ENCODE measurements around the gene DNER. TPM values are rescaled to one million over a fixed set of nuclear protein-coding genes. Genes with fewer than 3 reads are reported as not detected.

Gene DNER
- polyA plus RNA-seq, 3 donors: 0.12 to 0.20 (median 0.16) TPM

GRCh38 chr2:229610872-229611271, 103.5 kb downstream of the DNER start:
- H3K79me2 ChIP-seq (ENCODE audit: insufficient read depth, low read length): no peaks in the 10 kb centered on the region
- H3K4me1 Mint-ChIP-seq: no peaks in the 10 kb centered on the region
- no peak overlapping the region for H3K27ac ChIP-seq (ENCODE audit: low read depth in 1 of 2, low read length in 2 of 2)
- no peak overlapping the region for H2AFZ ChIP-seq (ENCODE audit: insufficient read depth, low read depth, low read length, poor library complexity, severe bottlenecking)
- no peak for DNase-seq
- H3K4me3 ChIP-seq (replicated peaks in 1 of 3; ENCODE audit: low read depth in 2 of 3, low read length in 3 of 3): no peak overlapping the region
- TF ChIP-seq, protein P1, sequence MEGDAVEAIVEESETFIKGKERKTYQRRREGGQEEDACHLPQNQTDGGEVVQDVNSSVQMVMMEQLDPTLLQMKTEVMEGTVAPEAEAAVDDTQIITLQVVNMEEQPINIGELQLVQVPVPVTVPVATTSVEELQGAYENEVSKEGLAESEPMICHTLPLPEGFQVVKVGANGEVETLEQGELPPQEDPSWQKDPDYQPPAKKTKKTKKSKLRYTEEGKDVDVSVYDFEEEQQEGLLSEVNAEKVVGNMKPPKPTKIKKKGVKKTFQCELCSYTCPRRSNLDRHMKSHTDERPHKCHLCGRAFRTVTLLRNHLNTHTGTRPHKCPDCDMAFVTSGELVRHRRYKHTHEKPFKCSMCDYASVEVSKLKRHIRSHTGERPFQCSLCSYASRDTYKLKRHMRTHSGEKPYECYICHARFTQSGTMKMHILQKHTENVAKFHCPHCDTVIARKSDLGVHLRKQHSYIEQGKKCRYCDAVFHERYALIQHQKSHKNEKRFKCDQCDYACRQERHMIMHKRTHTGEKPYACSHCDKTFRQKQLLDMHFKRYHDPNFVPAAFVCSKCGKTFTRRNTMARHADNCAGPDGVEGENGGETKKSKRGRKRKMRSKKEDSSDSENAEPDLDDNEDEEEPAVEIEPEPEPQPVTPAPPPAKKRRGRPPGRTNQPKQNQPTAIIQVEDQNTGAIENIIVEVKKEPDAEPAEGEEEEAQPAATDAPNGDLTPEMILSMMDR (IDR thresholded peaks at IDR 0.05): no peak
- peaks cover 0 to 5% (median 3%) of the 10 kb centered on the region in 7 donors for H3K9me3 Mint-ChIP-seq
- peaks cover 0 to 3% (median 0%) of the 10 kb centered on the region in 3 donors for H3K27me3 Mint-ChIP-seq (ENCODE audit: low read depth in 3 of 3)
- no peaks in the 10 kb centered on the region for H3K9me3 ChIP-seq (replicated peaks in 1 of 2; ENCODE audit: control insufficient read depth in 1 of 2, insufficient read depth in 1 of 2, low read length in 2 of 2)
- no peak overlapping the region for H3K9ac ChIP-seq (ENCODE audit: insufficient read depth, low read length, poor library complexity, severe bottlenecking)
- no peaks in the 10 kb centered on the region for H4K20me1 ChIP-seq (ENCODE audit: insufficient read depth, low read length)
- H3K27ac Mint-ChIP-seq: no peak overlapping the region
- no peak overlapping the region for H3K4me2 ChIP-seq (replicated peaks; ENCODE audit: extremely low read depth, low read length, poor library complexity, severe bottlenecking)
- no peaks in the 10 kb centered on the region for H3K36me3 Mint-ChIP-seq
- no peaks in the 10 kb centered on the region for H3K4me1 ChIP-seq (ENCODE audit: control insufficient read depth in 1 of 2, insufficient read depth in 2 of 2, low read length in 2 of 2)
- H3K27me3 ChIP-seq (ENCODE audit: control insufficient read depth in 2 of 2, insufficient read depth in 2 of 2, low read length in 2 of 2): no peaks in the 10 kb centered on the region
- H3K4me3 Mint-ChIP-seq: no peak overlapping the region
- intact Hi-C loops (cut with micrococcal nuclease): no loop called here
- H3K36me3 ChIP-seq (replicated peaks in 1 of 2; ENCODE audit: control insufficient read depth in 1 of 2, insufficient read depth in 2 of 2, low read length in 2 of 2): no peaks in the 10 kb centered on the region
- no CpG with 5 or more reads among the region's 2 CpGs for WGBS (ENCODE audit: insufficient coverage)

GRCh38 chr2:229610333-229610732, 104.0 kb downstream of the DNER start:
- no peak overlapping the region for H3K27ac ChIP-seq (ENCODE audit: low read depth in 1 of 2, low read length in 2 of 2)
- no peaks in the 10 kb centered on the region for H4K20me1 ChIP-seq (ENCODE audit: insufficient read depth, low read length)
- H3K27me3 ChIP-seq (ENCODE audit: control insufficient read depth in 2 of 2, insufficient read depth in 2 of 2, low read length in 2 of 2): no peaks in the 10 kb centered on the region
- no peak overlapping the region for H2AFZ ChIP-seq (ENCODE audit: insufficient read depth, low read depth, low read length, poor library complexity, severe bottlenecking)
- Mint-ChIP-seq H3K27me3 (ENCODE audit: low read depth in 3 of 3) (peaks cover 0 to 3% (median 0%) of the 10 kb centered on the region in 3 donors), H3K4me3 (no peak overlapping the region), H3K4me1 (no peaks in the 10 kb centered on the region), H3K9me3 (peaks cover 0 to 5% (median under 1%) of the 10 kb centered on the region in 7 donors), H3K36me3 (no peaks in the 10 kb centered on the region), H3K27ac (no peak overlapping the region)
- no peak for DNase-seq
- no peaks in the 10 kb centered on the region for H3K36me3 ChIP-seq (replicated peaks in 1 of 2; ENCODE audit: control insufficient read depth in 1 of 2, insufficient read depth in 2 of 2, low read length in 2 of 2)
- H3K4me3 ChIP-seq (replicated peaks in 1 of 3; ENCODE audit: low read depth in 2 of 3, low read length in 3 of 3): no peak overlapping the region
- intact Hi-C loops (cut with micrococcal nuclease): no loop called here
- no peak overlapping the region for H3K9ac ChIP-seq (ENCODE audit: insufficient read depth, low read length, poor library complexity, severe bottlenecking)
- H3K9me3 ChIP-seq (replicated peaks in 1 of 2; ENCODE audit: control insufficient read depth in 1 of 2, insufficient read depth in 1 of 2, low read length in 2 of 2): no peaks in the 10 kb centered on the region
- no peaks in the 10 kb centered on the region for H3K79me2 ChIP-seq (ENCODE audit: insufficient read depth, low read length)
- no peak overlapping the region for H3K4me2 ChIP-seq (replicated peaks; ENCODE audit: extremely low read depth, low read length, poor library complexity, severe bottlenecking)
- TF ChIP-seq, protein P1 (IDR thresholded peaks at IDR 0.05): no peak
- 90% methylated on average over 11 of the region's 12 CpGs for WGBS (ENCODE audit: insufficient coverage)
- H3K4me1 ChIP-seq (ENCODE audit: control insufficient read depth in 1 of 2, insufficient read depth in 2 of 2, low read length in 2 of 2): no peaks in the 10 kb centered on the region
